HG02623 (cell line): ENCODE data around the gene SMCHD1.
A peak's percentile ranks its signal among the peaks of the same experiment; 100 is the strongest.
"Not testable (repeated sequence)": the region's sequence is repeated elsewhere in the genome, so short reads cannot be mapped to it uniquely, and the experiment has no call there.

Experiments
- ATAC-seq: cut with Tn5 transposase; IDR thresholded peaks from one replicate; pipeline ENCODE4 v1.9.1; 2021; ENCODE audit warnings: moderate library complexity; ENCODE audit not compliant: unreplicated experiment

Gene SMCHD1

GRCh38 chr18:2811416-2811815 is 155.9 kb downstream of the SMCHD1 start:
- ATAC-seq: no peak

- no peak for ATAC-seq
Measured at GRCh38 chr18:2814928-2815327, 159.4 kb downstream of the SMCHD1 start.

- ATAC-seq: no peak
Measured at GRCh38 chr18:2818281-2818680, 162.8 kb downstream of the SMCHD1 start.

- no peak for ATAC-seq
Measured at GRCh38 chr18:2821695-2822094, 166.2 kb downstream of the SMCHD1 start.

- ATAC-seq: no peak
Measured at GRCh38 chr18:2822213-2822921, 166.8 kb downstream of the SMCHD1 start.

- no peak for ATAC-seq
Measured at GRCh38 chr18:2823202-2823601, 167.7 kb downstream of the SMCHD1 start.

GRCh38 chr18:2823966-2824365 is 168.4 kb downstream of the SMCHD1 start:
- no peak for ATAC-seq

- ATAC-seq: no peak
Measured at GRCh38 chr18:2824865-2825264, 169.3 kb downstream of the SMCHD1 start.

- ATAC-seq: no peak
Measured at GRCh38 chr18:2825613-2826175, 170.2 kb downstream of the SMCHD1 start.

- no peak for ATAC-seq
Measured at GRCh38 chr18:2826581-2826980, 171.1 kb downstream of the SMCHD1 start.

GRCh38 chr18:2827061-2827460 is 171.5 kb downstream of the SMCHD1 start:
- no peak for ATAC-seq

- not testable (repeated sequence) for ATAC-seq
Measured at GRCh38 chr18:2836118-2836517, 180.6 kb downstream of the SMCHD1 start.

GRCh38 chr18:2837290-2837689 is 181.8 kb downstream of the SMCHD1 start:
- ATAC-seq: not testable (repeated sequence)

- no peak for ATAC-seq
Measured at GRCh38 chr18:2839202-2839601, 183.7 kb downstream of the SMCHD1 start.

- no peak for ATAC-seq
Measured at GRCh38 chr18:2840521-2840920, 185.0 kb downstream of the SMCHD1 start.

- no peak for ATAC-seq
Measured at GRCh38 chr18:2843146-2843545, 187.6 kb downstream of the SMCHD1 start.

- no peak for ATAC-seq
Measured at GRCh38 chr18:2845172-2845571, 189.6 kb downstream of the SMCHD1 start.

GRCh38 chr18:2846636-2847316 is 191.2 kb downstream of the SMCHD1 start, which contains the start of gene EMILIN2:
Gene EMILIN2, plus strand, starts transcription at chr18:2847006. Its CDS starts 183 bp downstream, at chr18:2847189.
- no peak for ATAC-seq

GRCh38 chr18:2847317-2848246 is 192.1 kb downstream of the SMCHD1 start:
- peak; percentile 35 for ATAC-seq

- ATAC-seq: no peak
Measured at GRCh38 chr18:2848247-2849246, 193.0 kb downstream of the SMCHD1 start.
